ENCODE results near the gene HMGB4.

DNA sequence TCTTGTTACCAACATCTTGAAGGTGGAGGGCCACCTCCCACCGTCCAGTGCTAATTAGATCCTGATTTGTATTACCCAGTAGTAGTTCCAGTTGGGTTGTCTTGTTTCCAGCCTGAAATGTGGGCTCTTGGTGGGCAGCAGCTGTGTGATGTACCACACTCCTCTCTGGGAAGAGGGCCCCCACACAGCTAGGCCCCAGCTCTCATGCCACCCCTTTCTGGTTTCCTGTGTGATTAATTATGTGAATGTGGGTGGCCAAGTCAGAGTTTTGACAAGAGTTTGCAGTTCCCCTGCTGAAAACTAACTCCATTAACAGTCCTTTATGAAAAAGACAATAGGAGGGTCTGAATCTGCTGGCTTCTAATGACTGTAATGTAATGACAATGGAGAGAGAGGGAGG lies 3.8 kb downstream of the HMGB4 start:
- TF ChIP-seq, protein P1, sequence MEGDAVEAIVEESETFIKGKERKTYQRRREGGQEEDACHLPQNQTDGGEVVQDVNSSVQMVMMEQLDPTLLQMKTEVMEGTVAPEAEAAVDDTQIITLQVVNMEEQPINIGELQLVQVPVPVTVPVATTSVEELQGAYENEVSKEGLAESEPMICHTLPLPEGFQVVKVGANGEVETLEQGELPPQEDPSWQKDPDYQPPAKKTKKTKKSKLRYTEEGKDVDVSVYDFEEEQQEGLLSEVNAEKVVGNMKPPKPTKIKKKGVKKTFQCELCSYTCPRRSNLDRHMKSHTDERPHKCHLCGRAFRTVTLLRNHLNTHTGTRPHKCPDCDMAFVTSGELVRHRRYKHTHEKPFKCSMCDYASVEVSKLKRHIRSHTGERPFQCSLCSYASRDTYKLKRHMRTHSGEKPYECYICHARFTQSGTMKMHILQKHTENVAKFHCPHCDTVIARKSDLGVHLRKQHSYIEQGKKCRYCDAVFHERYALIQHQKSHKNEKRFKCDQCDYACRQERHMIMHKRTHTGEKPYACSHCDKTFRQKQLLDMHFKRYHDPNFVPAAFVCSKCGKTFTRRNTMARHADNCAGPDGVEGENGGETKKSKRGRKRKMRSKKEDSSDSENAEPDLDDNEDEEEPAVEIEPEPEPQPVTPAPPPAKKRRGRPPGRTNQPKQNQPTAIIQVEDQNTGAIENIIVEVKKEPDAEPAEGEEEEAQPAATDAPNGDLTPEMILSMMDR (IDR thresholded peaks at IDR 0.05; ENCODE audit: poor library complexity, severe bottlenecking) = no peak
- TF ChIP-seq EP300 (conservative IDR thresholded peaks at IDR 0.05; ENCODE audit: poor library complexity, severe bottlenecking) = no peak
- TF ChIP-seq EZH2 (IDR thresholded peaks at IDR 0.05; ENCODE audit: borderline replicate concordance, insufficient read depth, low read length, poor library complexity, severe bottlenecking) = no peak
- no peak for TF ChIP-seq POLR2AphosphoS5 (IDR thresholded peaks at IDR 0.05)
- TF ChIP-seq TAF1 (IDR thresholded peaks at IDR 0.05; ENCODE audit: low read depth) = no peak

All from neural cell (in vitro differentiated cells).